Measurements from ENCODE around the gene FXYD5.

FXYD5 gene

DNA sequence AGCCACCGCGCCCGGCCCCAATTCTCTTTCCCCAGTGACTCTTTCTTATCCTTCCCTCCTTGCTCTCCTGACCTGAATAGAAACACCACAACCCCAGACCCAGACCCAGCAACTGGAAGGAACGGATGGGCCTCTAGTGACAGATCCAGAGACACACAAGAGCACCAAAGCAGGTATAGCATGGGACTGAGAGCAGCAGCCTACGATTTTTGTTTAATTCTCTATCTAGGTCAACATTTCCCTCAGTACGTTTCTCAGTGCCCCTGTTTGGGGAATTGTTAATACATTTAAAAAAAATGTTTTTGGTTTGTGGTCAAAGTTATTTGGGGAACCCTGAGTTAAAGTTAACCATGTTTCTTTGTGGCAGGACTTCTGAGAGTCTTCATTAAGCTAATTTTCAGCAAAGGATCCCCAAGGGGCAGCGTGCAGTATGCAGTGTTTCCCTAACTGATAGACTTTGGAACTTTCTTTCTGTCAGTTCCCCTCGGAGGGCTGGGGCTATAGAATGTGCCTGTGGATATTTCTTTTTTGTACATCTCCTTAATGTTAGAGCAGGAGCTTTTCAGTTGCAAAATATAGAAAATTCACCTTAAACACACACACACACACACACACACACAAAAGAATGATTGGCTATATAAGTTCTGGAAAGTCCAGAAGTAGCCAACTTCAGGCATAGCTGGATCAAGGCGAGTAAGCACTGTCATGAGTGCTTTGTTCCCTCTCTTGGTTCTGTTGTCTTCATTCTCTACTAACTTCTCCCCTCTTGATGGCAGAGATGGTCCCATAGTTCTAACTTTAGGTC is 6.3 kb downstream of the FXYD5 start:
- no peak for DNase-seq

DNA sequence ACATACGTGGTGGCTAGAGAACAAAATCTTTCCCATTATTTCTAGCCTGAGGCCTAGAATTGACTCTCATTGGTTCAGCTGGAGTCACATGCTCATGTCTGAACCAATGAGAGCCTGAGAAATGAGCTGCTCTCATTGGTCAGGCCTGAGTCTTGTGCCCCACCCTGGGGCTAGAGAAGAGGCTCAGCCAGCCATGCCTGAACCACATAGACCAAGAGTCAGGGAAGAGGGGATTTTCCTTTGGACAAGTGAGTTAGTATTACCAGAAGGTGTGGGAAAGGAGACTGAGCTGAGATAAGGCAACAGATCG is 6.9 kb downstream of the FXYD5 start:
- no peak for DNase-seq

DNA sequence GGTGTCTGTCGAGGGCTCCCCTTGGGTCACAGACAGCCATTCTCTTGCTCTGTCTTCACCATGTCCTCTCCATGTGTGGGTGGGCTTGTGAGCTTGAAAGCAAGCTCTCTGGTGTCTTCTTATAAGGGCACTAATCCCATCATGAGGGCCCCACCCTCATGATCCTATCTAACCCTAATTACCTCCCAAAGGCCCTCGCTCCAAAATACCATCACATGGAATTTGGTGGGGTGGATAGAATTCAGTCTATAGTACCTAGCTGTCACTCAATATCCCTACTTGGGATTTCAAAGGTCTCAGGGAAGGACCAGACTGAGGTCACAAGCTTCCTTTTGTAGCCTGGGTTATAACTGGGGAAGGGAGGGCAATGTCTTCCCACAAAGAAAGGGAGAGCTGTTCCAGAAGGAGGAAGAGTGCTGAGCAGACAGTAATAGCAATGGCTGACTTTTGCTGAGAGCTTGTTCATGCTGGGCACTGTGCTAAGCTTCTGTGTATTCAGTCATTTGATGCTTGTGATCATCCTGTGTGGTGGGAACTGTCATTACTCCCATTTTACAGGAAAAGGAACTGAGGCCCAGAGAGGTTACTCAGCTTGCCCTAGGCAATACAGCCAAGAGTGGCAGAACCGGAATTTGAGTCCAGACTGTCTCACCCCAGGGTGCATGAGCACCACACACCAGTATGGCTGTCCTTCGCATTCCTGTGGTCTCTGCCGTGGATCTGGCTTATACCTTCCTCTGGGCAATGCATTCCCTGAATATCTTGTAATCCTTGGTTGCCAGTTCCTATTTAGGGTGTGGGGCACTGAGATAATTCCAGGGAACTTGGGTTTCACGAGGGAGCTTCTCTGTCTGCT is 8.2 kb downstream of the FXYD5 start:
- no peak for DNase-seq

DNA sequence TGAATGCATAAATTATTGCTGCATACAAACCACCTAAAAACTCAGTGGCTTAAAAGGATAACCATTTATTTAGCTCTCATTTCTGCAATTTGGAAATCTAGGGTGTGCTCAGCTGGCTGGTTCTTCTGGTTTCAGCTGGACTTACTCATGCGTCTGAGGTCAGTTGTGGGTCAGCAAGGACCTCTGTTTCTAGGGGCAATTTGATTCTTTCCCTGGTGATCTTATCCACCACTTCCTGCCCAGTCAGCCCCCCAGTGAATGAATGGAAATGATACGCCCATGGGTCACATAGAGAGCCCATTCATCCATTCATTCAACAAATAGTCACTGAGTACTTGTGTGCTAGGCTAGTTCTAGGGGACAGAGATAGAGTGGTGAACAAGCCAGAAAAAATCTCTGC is 9.9 kb downstream of the FXYD5 start:
- no peak for DNase-seq

DNA sequence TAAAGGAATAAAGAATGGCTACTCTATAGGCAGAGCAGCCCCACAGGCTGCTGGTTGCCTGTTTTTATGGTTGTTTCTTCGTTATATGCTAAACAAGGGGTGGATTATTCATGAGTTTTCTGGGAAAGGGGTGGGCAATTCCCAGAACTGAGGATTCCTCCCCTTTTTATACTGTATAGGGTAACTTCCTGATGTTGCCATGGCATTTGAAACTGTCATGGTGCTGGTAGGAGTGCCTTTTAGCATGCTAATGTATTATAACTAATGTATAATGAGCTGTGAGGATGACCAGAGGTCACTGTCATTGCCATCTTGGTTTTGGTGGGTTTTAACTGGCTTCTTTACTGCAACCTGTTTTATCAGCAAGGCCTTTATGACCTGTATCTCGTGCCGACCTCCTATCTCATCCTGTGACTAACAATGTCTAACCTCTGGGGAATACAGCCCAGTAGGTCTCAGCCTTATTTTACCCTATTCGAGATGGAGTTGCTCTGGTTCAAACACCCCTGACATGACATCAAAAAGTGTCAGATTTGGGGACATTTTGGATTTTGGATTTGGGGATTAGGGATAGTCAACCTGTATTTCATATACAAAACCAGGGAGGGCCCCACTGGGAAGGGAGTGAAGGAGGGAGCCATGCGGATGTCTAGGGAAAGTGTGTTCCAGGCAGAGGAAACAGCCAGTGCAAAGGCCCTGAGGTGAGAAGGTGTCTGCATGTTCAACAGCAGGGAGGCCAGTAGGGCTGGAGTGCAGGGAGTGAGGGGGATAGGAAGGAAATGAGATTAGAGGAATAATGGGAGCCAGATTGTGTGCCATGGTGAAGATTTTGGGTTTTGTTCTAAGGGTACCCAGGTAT is 10.9 kb downstream of the FXYD5 start:
- no peak for DNase-seq

DNA sequence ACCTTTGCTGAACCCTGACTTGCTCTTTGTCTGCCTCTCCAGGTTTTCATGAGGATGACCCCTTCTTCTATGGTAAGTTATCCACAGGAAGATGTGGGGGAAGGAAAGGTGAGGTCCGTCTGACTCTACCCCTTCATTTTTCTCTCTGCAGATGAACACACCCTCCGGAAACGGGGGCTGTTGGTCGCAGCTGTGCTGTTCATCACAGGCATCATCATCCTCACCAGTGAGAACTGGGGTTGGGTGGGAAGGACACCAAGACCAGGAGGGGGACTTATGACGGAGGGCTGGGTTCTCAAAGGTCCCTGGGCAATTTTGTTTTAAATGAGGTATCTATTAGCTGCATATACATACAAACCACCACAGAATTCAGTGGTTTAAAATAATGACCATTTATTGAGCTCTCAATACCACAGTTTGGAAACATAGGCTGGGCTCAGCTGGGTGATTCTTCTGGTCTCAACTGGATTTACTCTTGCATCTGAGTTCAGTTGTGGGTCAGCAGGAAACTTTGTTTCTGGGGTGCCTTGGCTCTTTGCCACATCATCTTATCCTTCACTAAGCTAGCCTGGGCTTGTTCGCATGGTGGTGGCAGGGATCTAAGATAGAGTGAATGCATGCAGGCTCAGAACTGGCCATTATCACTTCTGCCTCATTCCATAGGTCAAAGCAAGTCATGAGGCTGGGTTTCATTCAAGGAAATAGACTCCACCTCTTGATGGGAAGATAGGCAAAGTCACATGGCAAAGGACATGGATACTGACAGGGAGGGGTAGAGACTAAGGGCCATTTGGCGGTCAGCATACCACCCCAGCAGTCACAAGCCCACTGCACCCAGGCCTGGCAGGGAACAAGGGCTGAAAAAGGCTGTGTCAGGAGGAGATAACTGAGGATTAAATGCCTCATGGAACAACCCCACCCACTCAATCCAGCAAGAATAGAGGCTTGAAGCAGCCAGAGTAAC is 11.8 kb downstream of the FXYD5 start:
- no peak for DNase-seq

DNA sequence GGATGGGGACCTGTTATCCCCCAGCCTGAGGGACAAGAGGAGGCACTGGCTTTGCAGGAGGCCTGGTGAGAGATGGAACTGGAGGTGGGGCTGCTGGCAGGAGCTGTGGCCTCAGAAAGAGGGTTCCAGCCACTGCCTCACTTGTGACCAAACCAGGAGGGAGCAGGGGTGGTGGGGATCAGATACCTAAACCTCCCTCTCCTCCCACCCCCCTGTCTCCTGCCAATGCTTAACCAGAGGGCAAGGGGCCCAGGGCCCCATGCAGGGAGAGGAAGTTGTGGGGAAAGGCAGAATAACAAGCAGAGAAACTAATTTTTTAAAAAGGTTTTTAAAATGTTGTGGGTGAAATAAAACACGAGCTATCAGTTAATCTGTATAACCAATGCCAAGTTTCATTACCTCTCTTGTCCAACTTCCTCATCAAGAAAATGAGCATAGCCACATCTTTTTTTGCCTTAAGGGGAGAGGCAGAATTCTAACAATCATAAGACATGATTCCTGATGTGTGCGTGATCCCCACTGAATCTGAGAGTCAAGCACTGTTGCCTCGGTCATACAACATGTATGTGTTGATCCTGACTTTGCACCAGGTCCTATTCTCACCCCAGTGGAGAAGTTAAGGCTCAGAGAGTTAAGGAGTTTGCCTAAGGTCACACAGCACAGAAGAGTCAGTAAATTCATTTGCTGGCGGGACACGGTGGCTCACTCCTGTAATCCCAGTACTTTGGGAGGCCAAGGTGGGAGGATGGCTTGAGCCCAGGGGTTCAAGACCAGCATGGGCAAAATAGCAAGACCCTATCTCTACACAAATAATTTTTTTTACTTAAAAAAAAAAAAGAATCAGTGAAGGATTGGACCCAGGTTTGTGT is 12.9 kb downstream of the FXYD5 start:
- no peak for DNase-seq

DNA sequence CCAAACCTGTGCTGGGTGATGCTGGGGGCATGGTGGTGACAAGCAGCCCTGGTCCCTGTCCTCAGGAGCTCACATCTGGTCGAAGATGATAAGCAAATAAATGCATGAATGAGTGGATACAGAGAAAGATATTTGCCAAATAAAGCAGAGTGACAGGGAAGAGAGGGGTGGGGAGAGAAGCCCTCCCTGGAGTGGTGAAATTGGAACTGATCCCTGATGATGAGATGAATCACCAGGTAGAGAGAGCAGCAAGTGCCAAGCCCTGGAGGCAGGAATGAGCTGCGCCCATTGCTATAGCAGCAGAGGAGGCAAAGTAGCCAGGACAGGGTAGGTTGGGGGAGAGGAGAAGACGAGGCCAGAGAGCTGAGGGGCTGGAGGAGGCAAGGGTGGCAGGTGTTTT is 13.7 kb downstream of the FXYD5 start:
- no peak for DNase-seq

DNA sequence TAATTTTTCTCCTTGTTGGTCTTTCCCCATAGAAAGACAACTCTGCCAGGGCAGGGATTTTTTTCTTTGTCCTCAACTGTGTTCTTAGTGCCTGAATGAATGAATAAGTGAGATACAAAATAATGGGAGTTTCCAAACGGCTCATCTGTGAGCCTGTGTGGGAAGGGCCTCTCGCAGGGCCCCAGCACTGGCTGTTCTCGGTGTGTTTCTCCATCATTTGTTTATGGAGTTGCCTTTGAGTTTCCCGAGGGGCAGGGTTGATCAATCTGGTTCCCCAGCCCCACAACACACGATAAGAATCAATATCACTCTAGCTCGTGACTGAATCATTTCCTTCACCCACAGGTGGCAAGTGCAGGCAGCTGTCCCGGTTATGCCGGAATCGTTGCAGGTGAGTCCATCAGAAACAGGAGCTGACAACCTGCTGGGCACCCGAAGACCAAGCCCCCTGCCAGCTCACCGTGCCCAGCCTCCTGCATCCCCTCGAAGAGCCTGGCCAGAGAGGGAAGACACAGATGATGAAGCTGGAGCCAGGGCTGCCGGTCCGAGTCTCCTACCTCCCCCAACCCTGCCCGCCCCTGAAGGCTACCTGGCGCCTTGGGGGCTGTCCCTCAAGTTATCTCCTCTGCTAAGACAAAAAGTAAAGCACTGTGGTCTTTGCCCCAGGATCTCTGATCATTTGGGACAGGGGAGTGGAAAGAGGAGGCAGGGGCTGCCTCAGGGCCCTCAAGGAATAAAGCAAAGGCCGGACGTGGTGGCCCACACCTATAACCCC is 14.9 kb downstream of the FXYD5 start:
- no peak for DNase-seq

DNA sequence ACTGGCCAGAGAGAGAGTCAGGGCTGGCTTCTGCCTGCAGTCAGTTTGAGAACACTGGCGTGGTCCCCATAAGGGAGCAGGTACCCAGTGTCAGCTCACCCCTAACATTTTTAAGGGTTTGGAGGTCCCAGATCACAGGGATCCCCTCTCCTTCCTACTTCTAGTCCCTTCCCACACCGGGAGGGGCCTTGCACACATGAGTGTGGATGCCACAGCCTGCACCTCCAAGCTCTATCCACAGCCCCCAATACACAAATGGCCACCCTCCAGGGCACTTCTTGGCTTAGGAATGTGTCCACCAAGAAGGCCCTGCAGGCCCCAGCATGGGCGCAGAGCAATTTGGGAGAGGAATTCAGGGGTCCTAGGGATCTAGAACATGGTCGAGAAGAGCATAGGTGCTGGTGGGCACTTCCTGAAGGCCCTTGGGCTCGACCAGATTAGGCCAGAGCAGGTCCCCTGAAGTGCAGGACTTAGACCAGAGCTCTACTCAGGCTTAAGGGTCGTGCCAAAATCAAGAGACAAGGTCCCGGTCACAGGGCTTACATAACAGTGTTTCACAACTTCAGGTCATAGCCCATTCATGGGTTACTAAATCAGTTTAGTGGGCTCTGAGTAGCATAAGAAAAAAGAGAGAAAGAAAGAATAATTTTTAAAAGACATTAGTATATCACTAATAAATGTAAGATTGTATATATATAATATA is 16.0 kb downstream of the FXYD5 start:
- DNase-seq: no peak

DNA sequence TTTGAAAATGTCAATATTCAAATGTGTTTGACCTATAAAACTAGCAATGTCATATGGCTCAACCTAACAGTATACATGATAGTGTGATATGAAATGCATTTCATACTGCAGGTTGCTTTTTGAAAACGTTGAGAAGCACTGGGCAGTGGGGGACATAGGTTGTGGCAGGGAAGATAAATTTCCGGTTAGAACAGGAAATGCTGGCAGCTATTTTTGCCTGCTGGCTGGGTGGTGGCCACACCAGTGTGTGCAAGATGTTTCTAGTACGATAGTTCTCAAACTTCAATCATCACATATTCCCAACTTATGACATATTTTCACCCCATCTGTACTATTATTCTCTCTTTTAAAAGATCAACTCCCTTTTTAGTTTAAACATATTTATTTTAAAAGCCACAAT is 17.2 kb downstream of the FXYD5 start:
- no peak for DNase-seq

DNA sequence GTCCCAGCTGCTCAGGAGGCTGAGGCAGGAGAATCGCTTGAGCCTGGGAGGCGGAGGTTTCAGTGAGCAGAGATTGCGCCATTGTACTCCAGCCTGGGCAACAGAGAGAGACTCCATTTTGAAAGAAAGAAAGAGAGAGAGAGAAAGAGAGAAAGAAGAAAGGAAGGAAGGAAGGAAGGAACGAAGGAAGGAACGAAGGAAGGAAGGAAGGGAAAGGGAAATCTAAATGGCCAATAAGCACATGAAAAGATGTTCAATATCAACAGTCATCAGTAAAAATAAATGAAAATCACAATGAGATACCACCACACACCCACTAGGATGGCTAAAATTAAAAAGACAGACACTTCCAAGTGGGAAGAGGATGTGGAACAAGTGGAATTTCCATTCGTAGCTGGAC is 19.7 kb downstream of the FXYD5 start:
- DNase-seq: no peak

DNA sequence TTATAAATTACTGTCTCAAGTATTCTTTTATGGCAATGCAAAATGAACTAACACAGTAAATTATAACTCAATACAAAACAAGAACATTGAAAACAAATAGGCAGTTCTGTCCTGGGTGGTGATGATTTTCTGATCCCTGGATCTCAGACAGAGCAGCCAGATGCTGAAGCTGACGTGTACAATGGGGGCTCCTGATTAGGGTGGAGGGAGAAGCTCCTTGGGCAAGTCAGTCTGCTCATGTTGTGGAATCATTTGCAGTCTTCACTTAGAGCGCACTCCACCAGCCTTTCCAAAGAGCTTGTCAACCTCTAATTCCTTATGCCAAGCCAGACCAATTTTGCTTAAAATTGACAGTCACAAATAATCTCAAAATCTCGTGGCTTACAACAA is 21.6 kb downstream of the FXYD5 start:
- DNase-seq: no peak

DNA sequence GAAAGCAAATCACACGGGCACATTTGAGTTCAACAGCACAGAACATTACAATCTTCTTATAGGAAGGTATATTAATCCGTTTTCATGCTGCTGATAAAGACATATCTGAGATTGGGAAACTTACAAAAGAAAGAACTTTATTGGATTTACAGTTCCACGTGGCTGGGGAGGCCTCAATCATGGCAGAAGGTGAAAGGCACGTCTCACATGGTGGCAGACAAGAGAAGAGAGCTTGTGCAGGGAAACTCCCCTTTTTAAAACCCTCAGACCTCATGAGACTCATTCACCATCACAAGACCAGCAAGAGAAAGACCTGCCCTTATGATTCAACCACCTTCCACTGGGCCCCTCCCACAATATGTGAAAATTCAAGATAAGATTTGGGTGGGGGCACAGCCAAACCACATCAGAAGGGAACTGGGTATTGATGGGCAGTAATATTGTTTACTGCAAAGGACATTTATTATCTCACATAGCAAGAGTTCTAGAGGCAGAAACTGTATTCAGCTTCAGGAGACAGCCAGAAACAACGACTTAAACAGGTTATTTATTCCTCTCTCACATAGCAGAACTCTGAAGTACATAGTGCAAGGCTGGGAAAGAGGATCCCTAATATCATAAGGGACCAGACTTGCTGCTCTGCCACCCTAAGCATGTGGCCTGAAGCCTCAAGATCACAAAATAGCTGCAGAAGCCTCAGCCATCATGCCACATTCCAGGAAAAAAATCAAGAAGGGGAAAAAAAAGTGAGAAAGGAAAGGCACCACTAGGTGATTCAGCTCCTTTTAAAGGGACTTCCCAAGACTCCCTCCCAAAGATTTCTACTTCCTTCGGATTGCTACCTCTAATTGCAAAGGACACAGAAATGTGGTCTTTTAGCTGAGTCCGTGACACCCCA is 23.1 kb downstream of the FXYD5 start:
- DNase-seq: no peak

DNA sequence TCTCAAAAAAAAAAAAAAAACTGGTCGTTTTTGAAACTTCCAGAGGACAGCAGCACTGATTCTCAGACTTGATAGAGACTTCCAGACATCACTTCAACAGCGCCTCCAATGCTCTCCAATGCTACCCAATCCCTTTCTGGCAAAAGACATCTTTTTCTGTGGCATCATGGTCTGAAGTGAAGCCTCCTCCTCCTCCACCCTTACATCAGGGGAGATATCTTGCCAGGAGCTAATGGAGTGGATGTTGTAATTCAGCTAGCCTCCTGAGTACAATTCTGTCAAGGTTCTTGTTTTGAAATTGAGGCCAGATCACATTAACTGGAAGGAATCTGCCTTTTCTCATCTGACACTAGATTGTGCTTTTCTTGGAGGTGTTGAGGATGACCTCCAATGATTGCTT is 24.2 kb downstream of the FXYD5 start:
- no peak for DNase-seq

DNA sequence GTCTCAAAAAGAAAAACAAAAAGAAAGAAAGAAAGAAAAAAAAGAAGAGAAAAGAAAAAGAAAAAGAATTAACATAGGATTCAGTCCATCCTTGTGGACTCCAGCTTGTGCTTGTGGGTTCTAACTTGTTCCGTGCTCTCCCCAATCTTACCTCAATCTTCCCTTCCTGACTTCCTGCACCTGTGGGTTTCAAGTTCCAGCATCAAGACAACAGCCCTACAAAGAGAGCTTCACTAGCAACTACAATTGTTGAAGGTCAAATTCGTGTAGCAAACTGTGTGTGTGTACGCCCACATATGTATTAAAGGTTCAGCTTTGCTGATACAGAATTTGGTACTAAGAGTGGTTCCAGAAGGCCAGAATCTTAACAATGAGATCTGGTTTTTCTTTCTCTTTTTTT is 25.3 kb downstream of the FXYD5 start:
- DNase-seq: no peak

DNA sequence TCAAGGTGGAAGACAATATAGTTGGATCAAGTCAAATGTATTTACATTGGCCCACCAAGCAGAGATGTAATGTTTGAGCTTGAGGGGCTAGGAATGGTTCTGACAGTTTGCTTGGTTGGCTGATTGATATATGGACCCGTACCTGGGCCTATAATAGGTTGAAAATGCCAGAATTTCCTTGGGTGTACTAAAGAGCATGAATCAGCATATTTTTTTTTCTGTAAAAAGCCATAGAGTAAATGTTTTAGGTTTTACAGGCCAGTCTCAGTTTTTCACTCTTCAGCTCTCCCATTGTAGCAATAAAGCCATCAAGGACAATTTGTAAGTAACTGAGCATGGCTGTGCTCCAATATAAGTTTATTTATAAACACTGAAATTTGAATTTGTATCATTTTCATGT is 26.9 kb downstream of the FXYD5 start:
- DNase-seq: no peak

DNA sequence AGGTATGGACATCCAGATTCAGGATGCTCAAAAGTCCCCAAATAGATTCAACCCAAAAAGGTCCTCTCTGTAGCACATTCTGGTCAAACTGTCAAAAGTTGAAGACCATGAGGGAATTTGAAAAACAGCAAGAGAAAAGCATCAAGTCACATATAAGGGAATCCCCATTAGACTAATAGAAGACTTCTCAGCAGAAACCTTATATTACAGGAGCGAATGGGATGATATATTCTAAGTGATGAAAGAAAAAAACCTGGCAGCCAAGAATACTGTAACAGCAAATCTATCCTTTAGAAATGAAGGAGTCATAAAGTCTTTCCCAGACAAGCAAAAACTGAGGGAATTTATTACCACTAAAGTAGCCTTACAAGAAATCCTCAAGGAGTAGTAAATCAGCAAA is 29.7 kb downstream of the FXYD5 start:
- no peak for DNase-seq

DNA sequence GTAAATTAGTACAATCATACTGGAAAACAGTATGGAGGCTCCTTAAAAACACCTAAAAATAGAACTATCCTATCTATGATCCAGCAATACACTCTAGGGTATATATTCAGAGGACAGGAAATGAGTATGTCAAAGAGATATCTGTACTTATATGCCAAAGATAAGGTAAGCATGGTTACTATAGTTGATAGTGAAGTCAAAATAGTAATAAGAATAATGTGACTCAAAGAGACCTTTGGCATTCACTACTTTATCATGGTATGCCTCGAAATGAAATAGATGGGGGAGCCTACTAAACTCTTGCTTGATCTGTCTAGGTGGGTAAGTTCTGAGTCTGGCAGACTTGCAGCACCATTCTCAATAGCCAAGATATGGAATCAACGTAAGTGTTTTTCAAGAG is 30.3 kb downstream of the FXYD5 start:
- DNase-seq: no peak
